ENCODE results near the gene CHTOP. TPM values are rescaled to one million over a fixed set of nuclear protein-coding genes. Genes with fewer than 3 reads are reported as not detected.
"Not testable (repeated sequence)": the region's sequence is repeated elsewhere in the genome, so short reads cannot be mapped to it uniquely, and the experiment has no call there.

The CHTOP gene
- total RNA-seq, 6 experiments from 2014 or later: 21.9 to 29.7 (median 26.0) TPM

DNA sequence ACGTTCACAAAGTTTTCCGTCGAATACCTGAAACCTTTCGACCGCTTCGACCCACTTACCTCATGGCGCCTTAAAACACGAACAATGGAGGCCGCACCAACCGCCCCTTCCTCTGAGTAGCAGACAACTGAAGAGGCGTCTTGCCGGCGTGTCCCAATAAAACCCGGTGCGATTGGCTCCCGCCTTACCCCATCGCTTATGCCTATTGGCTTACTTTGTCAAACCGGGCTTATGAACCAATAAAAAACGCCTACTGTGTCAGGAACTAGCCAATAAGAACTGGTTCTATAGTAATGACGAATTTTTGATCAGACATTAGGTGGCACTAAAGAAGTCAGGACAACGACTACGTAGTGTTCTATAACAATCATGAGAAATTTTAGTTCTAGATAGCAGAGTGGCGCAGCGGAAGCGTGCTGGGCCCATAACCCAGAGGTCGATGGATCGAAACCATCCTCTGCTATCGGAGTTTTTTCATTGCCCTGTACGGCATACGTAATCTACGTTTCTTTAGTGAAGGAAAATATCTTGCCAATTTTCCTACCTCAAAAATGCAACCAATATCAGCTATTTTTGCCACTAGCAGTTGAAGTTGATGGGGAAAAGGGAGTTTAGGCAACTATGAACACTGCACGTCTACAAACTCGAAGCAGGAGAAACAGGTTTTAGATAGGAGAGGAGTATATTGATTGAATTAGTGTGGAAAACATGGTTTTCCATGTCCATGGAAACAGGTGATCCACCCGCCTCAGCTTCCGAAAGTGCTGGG is 37.2 kb downstream of the CHTOP start, which contains the start of gene ILF2:
Gene ILF2, minus strand, starts transcription at position 135 of the 769 bp plus-strand sequence. Its CDS starts 71 bp downstream, at position 64.
- H3K4me3 ChIP-seq: peak within 1 kb of the TSS; percentile 63 to 86 (median 64)
- under 1% methylated on average over 32 of the region's 35 CpGs for WGBS (ENCODE audit: insufficient coverage, low coverage, low lambda C conversion rate, missing lambda C conversion rate)
- intact Hi-C loops (cut with DNase I): loop anchor here (10.0 kb wide), 2 partner anchors 104 to 314 kb away; partner anchors contain the start of genes RAB13 (in 1 of the 2) and SLC27A3 (in 1 of the 2)
- ATAC-seq: peak; percentile 89 to 96 (median 95)
- TF ChIP-seq CTCF (IDR thresholded peaks at IDR 0.05) (peak in 3 of 4 donors; percentile 11 to 46 (median 43)), POLR2A (IDR thresholded peaks at IDR 0.05) (peak; percentile 79)
- DNase-seq: peak; percentile 95 to 97 (median 97)
- H3K36me3 ChIP-seq: peaks cover 4 to 28% (median 14%) of the 10 kb centered on the region in 4 donors
- H3K27me3 ChIP-seq: no peaks in the 10 kb centered on the region
- H3K27ac ChIP-seq: peak within 1 kb of the TSS; percentile 73 to 85 (median 79)
- H3K9me3 ChIP-seq: no peaks in the 10 kb centered on the region
- H3K4me1 ChIP-seq: peaks cover 0 to 21% (median 6%) of the 10 kb centered on the region in 4 donors

DNA sequence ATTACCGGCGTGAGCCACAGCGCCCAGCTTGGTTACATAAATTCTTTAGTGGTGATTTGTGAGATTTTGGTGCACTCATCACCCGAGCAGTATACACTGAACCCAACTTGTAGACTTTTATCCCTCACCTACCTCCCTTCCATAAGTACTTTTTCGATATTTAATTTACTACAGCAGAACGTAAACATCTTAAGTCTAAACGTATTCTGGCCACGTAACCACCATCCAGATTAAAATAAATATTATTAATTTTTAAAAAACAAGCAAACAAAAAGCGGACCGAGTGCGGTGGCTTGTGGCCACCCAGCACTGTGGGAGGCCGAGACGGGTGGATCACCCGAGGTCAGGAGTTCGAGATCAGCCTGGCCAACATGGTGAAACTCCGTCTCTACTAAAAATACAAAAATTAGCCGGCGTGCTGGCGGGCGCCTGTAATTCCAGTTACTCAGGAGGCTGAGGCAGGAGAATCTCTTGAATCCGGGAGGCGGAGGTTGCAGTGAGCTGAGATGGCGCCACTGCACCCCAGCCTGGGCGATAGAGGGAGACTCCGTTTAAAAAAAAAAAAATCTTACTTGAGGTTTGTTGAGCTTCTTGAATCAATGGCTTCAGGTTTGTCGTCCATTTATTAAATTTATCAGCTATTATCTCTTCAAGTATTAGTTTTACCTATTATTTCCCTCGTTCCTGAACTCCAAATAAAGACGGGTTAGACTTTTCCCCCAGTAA is 37.9 kb downstream of the CHTOP start:
- Histone ChIP-seq H3K27ac (peak overlapping the region; percentile 73 to 85 (median 79)), H3K4me3 (peak overlapping the region; percentile 23 to 86 (median 37)), H3K4me1 (peaks cover 0 to 21% (median 6%) of the 10 kb centered on the region in 4 donors), H3K36me3 (peaks cover 0 to 20% (median 10%) of the 10 kb centered on the region in 4 donors)
- peak in 2 of 4 donors; percentile 0 to 1 for ATAC-seq
- not testable (repeated sequence) for H3K27me3 ChIP-seq, H3K9me3 ChIP-seq, DNase-seq
- intact Hi-C loops (cut with DNase I): loop anchor here (10.0 kb wide), 2 partner anchors 103 to 313 kb away; partner anchors contain the start of genes RAB13 (in 1 of the 2) and SLC27A3 (in 1 of the 2)
- 10% methylated on average over 28 of the region's 28 CpGs for WGBS (ENCODE audit: insufficient coverage, low coverage, low lambda C conversion rate, missing lambda C conversion rate)

GRCh38 chr1:153673511-153673910 is 39.6 kb downstream of the CHTOP start:
- ATAC-seq (no peak), DNase-seq (no peak)
- no peaks in the 10 kb centered on the region for H3K27me3 ChIP-seq
- intact Hi-C loops (cut with DNase I): loop anchor here (10.0 kb wide), 2 partner anchors 101 to 311 kb away; partner anchors contain the start of genes RAB13 (in 1 of the 2) and SLC27A3 (in 1 of the 2)
- TF ChIP-seq POLR2A (IDR thresholded peaks at IDR 0.05) (no peak), CTCF (IDR thresholded peaks at IDR 0.05) (no peak)
- 87% methylated on average over 2 of the region's 2 CpGs for WGBS (ENCODE audit: insufficient coverage, low coverage, low lambda C conversion rate, missing lambda C conversion rate)
- H3K9me3 ChIP-seq: no peaks in the 10 kb centered on the region
- H3K4me1 ChIP-seq: peaks cover 0 to 25% (median 9%) of the 10 kb centered on the region in 4 donors
- H3K4me3 ChIP-seq: no peak overlapping the region
- H3K27ac ChIP-seq: no peak overlapping the region
- peaks cover 0 to 3% (median 0%) of the 10 kb centered on the region in 4 donors for H3K36me3 ChIP-seq

- peak; percentile 77 to 82 (median 80) for ATAC-seq
- H3K9me3 ChIP-seq: no peaks in the 10 kb centered on the region
- DNase-seq: peak; percentile 46 to 54 (median 53)
- 4% methylated on average over 27 of the region's 29 CpGs for WGBS (ENCODE audit: insufficient coverage, low coverage, low lambda C conversion rate, missing lambda C conversion rate)
- H3K36me3 ChIP-seq: no peaks in the 10 kb centered on the region
- H3K4me1 ChIP-seq: peaks cover 0 to 23% (median 3%) of the 10 kb centered on the region in 4 donors
- intact Hi-C loops (cut with DNase I): loop anchor here (5.0 to 10.0 kb wide), 3 partner anchors 69 to 307 kb away; partner anchors contain the start of genes RAB13 (in 1 of the 2) and SLC27A3 (in 1 of the 2)
- H3K27ac ChIP-seq: peak overlapping the region in 1 of 3 donors; percentile 12
- TF ChIP-seq CTCF (IDR thresholded peaks at IDR 0.05) (peak; percentile 83 to 91 (median 88)), POLR2A (IDR thresholded peaks at IDR 0.05) (no peak)
- H3K4me3 ChIP-seq: peak overlapping the region; percentile 44 to 51 (median 50)
- H3K27me3 ChIP-seq: peaks cover 0 to 7% of the 10 kb centered on the region in 2 donors
Observed at GRCh38 chr1:153677718-153678518, 44.1 kb downstream of the CHTOP start.

Measured in right lobe of liver (tissue), 6 donors.